Activated naive CD4-positive, alpha-beta T cell treated with anti-CD3 and anti-CD28 coated beads, Interleukin-2, amount 10 ng/mL, durations not matched to agents 7 days and 5 days (primary cell): ENCODE data around the gene SHC3.

Experiments
- CTCF ChIA-PET: fragments of 350-600 bp; sonication (Branson Sonifier 250); formaldehyde crosslinking; loops from one replicate; lab custom pipeline; 2021; ENCODE audit warnings: antibody characterized with exemption; lab: Charles Lee
- DNase-seq: peaks from one replicate; pipeline ENCODE4 v3.0.0-alpha.2; 2020
- H3K27ac Mint-ChIP-seq: one replicate; pipeline ENCODE4 v1.8.0; 2021; ENCODE audit warnings: mild to moderate bottlenecking, moderate library complexity, mixed read lengths
- H3K27me3 Mint-ChIP-seq: one replicate; pipeline ENCODE4 v1.8.0; 2021; ENCODE audit warnings: mild to moderate bottlenecking, mixed read lengths
- H3K36me3 Mint-ChIP-seq: one replicate; pipeline ENCODE4 v1.8.0; 2021; ENCODE audit warnings: mixed read lengths
- H3K4me1 Mint-ChIP-seq: one replicate; pipeline ENCODE4 v1.8.0; 2021; ENCODE audit warnings: mixed read lengths
- H3K4me3 Mint-ChIP-seq: one replicate; pipeline ENCODE4 v1.8.0; 2021; ENCODE audit warnings: mild to moderate bottlenecking, moderate library complexity, mixed read lengths
- H3K9me3 Mint-ChIP-seq: one replicate; pipeline ENCODE4 v1.8.0; 2021; ENCODE audit warnings: mixed read lengths

The SHC3 gene

DNA sequence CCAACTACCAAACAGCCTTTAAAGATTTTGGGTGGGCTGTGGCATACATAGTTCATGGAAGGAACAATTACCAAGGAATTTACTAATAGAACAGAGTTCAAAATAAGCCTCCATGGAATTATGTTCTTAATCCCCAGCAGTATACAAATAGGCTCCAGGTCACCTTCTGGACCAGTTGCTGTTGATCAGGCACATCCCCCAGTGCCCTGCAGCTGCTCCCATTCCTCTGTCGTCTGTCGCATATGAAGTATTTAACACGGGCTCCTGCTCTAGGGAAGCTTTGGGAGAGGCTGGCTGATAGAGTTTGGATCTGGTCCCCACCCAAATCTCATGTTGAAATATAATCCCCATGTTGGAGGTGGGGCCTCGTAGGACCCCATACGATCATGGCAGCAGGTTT is 17.8 kb downstream of the SHC3 start:
- Mint-ChIP-seq H3K27ac (no peak overlapping the region), H3K4me1 (no peaks in the 10 kb centered on the region), H3K27me3 (peaks cover 38% of the 10 kb centered on the region), H3K4me3 (no peak overlapping the region), H3K36me3 (no peaks in the 10 kb centered on the region), H3K9me3 (no peaks in the 10 kb centered on the region)
- DNase-seq = no peak
- CTCF ChIA-PET = no interaction called here

DNA sequence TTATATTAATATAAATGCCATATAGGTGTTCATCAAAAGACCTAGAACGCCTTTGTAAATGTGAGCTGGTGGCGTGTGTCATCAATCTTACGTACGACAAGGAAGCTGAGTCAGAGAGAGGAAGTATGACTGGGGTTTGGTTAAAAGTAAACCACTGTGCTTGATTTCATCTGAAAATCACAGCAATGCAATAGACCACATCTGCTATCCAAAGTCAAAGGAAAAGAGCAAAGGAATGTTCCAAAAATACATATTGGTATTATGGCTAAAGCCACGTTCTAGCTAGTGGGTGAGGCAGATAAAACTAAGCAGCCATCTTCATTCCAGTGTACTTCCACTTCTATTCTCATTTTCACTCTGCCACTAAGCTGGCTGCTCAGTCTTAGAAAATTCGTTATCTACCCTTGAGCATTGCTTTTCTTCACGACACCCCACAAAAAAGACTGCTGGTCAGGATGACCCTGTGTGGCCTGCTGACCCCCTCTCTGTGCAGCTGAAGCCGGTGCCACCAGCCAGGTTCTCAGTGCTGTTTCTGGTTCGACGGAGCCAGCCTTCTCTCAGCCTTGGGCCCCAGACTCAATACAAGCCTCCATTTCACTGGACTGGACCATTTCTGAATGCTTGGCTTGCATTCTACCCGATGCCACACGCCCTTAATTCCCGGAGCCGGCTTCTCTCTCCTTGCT is 23.8 kb downstream of the SHC3 start:
- no peak for DNase-seq
- no peak overlapping the region for H3K27ac Mint-ChIP-seq
- H3K4me1 Mint-ChIP-seq = peaks cover 14% of the 10 kb centered on the region
- no peak overlapping the region for H3K4me3 Mint-ChIP-seq
- peaks cover 38% of the 10 kb centered on the region for H3K27me3 Mint-ChIP-seq
- H3K9me3 Mint-ChIP-seq = no peaks in the 10 kb centered on the region
- CTCF ChIA-PET = no interaction called here
- H3K36me3 Mint-ChIP-seq = no peaks in the 10 kb centered on the region

DNA sequence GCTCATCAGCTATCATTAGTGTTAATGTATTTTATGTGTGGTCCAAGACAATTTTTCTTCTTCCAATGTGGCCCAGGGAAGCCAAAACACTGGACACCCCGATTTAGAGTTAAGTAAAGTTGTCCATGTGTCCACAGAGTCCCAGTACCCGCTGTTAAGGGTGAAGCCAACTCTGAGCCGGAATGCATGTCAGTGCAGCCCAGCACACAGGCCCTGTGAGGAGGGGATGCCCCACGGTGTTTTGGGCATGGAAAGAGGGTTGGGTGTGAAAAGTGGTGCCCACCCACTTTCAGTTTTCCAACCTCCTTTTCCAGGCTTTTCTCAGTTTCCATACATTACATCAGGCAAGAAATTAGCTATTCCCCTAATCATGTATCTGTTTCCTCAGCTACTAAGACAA is 24.4 kb downstream of the SHC3 start:
- CTCF ChIA-PET = no interaction called here
- Mint-ChIP-seq H3K4me3 (no peak overlapping the region), H3K36me3 (no peaks in the 10 kb centered on the region)

DNA sequence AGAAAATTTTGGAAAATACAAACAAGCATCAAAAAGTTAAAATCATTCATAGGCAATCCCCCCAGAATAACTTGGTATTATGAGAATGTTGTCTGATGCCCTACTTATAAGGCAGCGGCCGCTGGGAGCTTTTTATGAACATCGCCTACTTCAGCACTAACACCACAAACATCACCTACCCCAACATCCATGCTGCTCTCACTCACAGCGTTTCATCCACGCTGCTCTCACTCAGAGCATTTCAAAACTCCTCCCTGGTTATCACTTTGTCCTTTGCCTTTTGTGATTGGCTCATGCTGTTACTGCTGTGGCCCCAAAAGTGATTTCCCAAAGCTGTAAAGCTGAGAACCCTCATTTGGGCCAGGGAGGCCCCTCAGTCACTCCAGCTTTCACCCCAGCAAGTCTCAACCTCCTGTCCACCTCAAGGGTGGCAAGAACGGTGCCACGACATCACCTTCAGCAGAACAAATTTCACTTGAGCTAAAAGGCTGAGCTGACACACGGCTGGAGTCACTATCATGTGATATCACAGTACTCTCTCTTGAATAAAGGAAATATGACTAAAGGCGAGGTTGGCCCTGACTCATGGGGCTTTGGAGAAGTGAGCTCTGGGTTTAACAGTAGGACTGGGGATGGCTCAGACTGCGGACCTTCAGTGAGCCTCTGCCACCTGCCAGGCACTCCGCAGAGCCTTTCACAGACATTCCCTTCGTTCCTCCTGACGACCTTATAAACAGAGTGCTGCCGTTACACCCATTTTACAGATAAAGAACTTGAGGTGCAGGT is 25.2 kb downstream of the SHC3 start:
- H3K4me3 Mint-ChIP-seq = no peak overlapping the region
- H3K27ac Mint-ChIP-seq = no peak overlapping the region
- DNase-seq = peak; percentile 21
- H3K9me3 Mint-ChIP-seq = no peaks in the 10 kb centered on the region
- H3K36me3 Mint-ChIP-seq = no peaks in the 10 kb centered on the region
- CTCF ChIA-PET = no interaction called here
- peaks cover 14% of the 10 kb centered on the region for H3K4me1 Mint-ChIP-seq
- H3K27me3 Mint-ChIP-seq = peaks cover 31% of the 10 kb centered on the region

More for the DNA sequence above, 24.4 kb downstream of the SHC3 start:
- no peak for DNase-seq
- no peaks in the 10 kb centered on the region for H3K9me3 Mint-ChIP-seq
- H3K27me3 Mint-ChIP-seq = peaks cover 32% of the 10 kb centered on the region
- no peak overlapping the region for H3K27ac Mint-ChIP-seq
- H3K4me1 Mint-ChIP-seq = peaks cover 14% of the 10 kb centered on the region

DNA sequence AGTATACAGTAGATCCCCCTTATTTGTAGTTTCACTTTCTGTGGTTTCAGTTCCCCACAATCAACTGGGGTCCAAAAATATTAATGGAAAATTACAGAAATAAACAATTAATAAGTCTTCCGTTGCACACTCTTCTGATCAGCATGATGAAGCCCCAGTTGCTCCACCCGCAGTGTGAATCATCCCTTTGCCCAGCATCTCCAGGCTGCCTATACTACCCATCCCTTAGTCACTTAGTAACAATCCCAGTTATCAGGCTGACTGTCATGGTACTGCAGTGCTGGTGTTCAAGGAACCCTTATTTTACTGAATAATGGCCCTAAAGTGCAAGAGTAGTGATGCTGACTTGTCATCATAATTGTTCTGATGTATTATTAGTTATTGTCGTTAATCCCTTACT is 28.9 kb downstream of the SHC3 start:
- Mint-ChIP-seq H3K27ac (no peak overlapping the region), H3K36me3 (no peaks in the 10 kb centered on the region), H3K4me1 (peaks cover 10% of the 10 kb centered on the region), H3K4me3 (no peak overlapping the region), H3K9me3 (no peaks in the 10 kb centered on the region), H3K27me3 (peaks cover 8% of the 10 kb centered on the region)
- CTCF ChIA-PET = no interaction called here
- no peak for DNase-seq

DNA sequence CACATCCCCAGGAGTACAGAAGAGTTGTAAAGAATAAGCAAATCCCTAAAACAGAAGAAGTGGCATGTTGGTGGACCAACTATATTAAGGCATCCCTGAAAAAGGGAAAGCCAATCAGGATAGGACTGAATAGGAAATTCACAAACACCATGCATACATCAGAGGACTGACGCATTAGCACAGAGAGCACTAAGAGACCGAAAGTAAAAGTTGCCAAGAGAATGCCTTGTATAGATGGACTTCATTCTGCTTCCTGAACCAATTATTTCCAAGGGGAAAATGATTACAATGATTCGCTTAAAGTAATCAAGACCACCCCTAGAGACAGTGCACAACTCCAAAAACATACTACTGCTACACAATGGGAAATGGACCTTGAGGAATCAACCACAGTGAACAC is 33.5 kb downstream of the SHC3 start:
- no peak for DNase-seq
- Mint-ChIP-seq H3K9me3 (no peaks in the 10 kb centered on the region), H3K27me3 (no peaks in the 10 kb centered on the region), H3K4me3 (no peak overlapping the region), H3K36me3 (no peaks in the 10 kb centered on the region), H3K4me1 (no peaks in the 10 kb centered on the region), H3K27ac (no peak overlapping the region)
- CTCF ChIA-PET = no interaction called here

DNA sequence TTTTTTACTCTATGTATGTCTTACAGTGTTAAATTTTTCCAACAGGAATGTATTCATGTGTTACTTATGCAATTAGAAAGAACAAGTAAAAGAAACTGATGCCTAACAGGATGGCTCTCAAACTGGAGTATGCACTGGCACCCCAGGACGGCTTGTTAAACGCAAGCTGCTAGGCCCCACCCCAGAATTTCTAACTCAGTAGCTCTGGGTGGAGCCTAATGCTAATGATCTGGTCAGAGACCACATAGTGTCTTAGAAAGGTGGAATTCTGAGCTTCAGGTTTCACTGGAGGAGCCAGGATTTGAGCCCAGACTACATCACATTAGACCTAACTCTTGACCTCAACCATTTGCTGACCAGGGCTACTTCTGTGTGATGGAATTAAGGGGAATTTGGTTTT is 34.4 kb downstream of the SHC3 start:
- no peak overlapping the region for H3K4me3 Mint-ChIP-seq
- no peaks in the 10 kb centered on the region for H3K27me3 Mint-ChIP-seq
- CTCF ChIA-PET = no interaction called here
- H3K36me3 Mint-ChIP-seq = no peaks in the 10 kb centered on the region
- no peak overlapping the region for H3K27ac Mint-ChIP-seq
- H3K4me1 Mint-ChIP-seq = no peaks in the 10 kb centered on the region
- no peaks in the 10 kb centered on the region for H3K9me3 Mint-ChIP-seq
- DNase-seq = no peak

DNA sequence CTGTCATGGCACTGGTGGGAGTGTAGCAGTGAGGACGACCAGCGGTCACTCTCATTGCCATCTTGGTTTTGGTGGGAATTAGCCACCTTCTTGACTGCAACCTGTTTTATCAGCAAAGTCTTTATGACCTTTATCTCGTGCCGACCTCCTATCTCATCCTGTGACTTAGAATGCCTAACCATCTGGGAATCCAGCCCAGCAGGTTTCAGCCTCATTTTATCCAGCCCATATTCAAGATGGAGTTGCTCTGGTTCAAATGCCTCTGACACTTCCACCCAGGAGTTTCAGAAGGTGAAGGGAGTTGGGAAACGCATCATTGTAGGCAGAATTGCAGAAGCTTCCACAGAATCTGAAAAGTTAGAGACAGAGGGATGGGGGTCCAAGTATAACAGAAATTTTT is 35.4 kb downstream of the SHC3 start:
- H3K4me3 Mint-ChIP-seq = no peak overlapping the region
- no peaks in the 10 kb centered on the region for H3K4me1 Mint-ChIP-seq
- no peaks in the 10 kb centered on the region for H3K9me3 Mint-ChIP-seq
- H3K36me3 Mint-ChIP-seq = no peaks in the 10 kb centered on the region
- H3K27ac Mint-ChIP-seq = no peak overlapping the region
- no peak for DNase-seq
- no peaks in the 10 kb centered on the region for H3K27me3 Mint-ChIP-seq
- CTCF ChIA-PET = no interaction called here

DNA sequence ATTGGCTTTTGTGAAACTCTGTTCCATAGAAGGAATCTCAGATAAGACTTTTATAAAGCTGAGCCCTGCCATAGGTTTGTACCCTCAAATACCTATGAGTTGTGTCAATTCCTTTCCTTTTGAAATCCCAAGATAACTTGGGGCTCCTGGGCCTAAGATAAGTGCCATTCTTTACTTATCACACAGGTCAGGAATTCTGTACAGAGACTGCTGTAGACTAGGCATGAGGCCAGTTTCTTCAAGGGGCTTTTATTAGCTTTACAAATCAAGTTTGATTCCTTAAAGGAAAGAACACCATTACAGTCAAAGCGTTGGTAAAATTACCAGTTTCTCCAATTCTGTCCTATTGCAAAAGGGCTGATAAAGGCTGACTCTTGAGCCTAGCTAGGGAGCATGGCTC is 39.2 kb downstream of the SHC3 start:
- peaks cover 4% of the 10 kb centered on the region for H3K9me3 Mint-ChIP-seq
- H3K4me1 Mint-ChIP-seq = no peaks in the 10 kb centered on the region
- H3K27ac Mint-ChIP-seq = no peak overlapping the region
- CTCF ChIA-PET = interaction anchor here (0.8 kb wide), 1 partner anchor 138 kb away, joined by 4 read pairs; no protein-coding TSS in a partner anchor
- H3K36me3 Mint-ChIP-seq = no peaks in the 10 kb centered on the region
- H3K4me3 Mint-ChIP-seq = no peak overlapping the region
- no peak for DNase-seq
- no peaks in the 10 kb centered on the region for H3K27me3 Mint-ChIP-seq

DNA sequence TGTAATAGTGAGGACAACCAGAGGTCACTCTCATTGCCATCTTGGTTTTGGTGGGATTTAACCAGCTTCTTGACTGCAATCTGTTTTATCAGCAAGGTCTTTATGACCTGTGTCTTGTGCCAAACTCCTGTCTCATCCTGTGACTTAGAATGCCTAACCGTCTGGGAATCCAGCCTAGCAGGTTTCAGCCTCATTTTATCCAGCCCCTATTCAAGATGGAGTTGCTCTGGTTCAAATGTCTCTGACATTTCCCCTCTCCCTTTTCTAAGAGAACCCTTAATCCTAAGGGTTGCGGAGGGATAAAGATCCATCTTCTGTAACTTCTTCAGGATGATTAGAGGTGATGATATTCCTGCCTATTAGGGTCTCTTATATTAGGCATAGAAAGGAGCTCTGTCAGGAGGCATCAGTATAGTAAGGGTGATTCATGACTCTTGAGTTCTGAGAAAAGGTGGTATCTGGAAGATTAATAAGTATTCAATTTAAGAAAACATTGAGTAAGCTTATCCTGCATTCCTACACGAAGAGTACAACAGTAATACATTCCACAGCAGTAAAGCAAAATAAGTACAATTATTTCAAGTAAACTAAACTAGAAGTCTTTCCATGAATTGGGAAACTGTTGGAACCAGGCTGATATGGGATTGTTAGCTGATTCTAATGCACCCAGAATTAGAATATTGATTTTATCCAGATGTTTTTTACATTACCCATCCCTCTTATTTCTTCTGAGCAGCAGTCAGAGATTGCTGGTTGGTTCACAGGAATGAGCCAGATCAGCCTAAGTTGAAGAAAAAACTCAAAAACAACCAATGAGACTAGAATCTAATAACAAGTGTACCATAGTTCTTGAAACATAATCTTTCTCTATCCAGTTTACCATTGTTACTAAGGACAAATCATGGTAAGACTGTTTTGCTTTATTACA is 39.9 kb downstream of the SHC3 start:
- no peak overlapping the region for H3K27ac Mint-ChIP-seq
- H3K27me3 Mint-ChIP-seq = no peaks in the 10 kb centered on the region
- no peak for DNase-seq
- no peak overlapping the region for H3K4me3 Mint-ChIP-seq
- CTCF ChIA-PET = interaction anchor here (0.8 kb wide), 1 partner anchor 138 kb away, joined by 4 read pairs; no protein-coding TSS in a partner anchor
- H3K36me3 Mint-ChIP-seq = no peaks in the 10 kb centered on the region
- H3K4me1 Mint-ChIP-seq = no peaks in the 10 kb centered on the region
- H3K9me3 Mint-ChIP-seq = peaks cover 6% of the 10 kb centered on the region

DNA sequence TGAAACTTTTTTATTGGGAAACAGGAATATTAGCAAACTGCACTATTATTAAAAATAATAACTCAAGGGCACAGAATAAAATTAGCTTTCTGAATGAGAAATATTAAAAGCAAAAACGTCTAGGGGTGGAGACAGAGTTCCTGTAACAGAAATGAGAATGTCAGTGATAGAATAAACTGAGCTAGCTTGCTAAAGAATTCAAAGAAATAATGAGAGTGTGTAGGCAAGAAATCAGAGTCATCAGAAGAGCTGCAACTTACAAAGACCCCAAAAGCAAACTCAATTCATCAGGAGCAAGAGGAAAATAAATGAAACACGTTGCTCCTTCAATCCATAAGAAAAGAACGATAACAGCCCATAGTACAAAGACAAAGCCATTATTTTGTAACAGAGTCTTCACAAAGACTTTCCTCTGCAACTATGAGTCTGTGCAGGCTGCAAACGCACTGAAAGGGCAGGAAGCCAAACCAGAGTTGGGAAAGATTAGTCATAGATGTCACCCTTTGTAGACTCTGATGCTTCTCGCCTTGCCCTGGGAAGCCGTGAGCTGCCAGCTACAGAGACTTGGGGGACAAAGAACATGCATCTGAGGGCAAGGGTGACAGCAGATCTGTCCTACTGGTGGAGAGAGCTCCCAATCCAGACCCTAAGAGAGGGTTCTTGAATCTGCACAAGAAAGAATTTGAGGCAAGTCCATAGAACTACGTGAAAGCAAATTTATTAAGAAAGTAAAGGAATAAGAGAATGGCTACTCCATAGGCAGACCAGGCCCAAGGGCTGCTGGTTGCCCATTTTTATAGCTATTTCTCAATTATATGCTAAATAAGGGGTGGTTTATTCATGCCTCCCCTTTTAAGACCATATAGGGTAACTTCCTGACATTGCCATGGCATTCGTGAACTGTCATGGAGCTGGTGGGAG is 40.8 kb downstream of the SHC3 start:
- Mint-ChIP-seq H3K9me3 (peaks cover 8% of the 10 kb centered on the region), H3K4me3 (no peak overlapping the region), H3K27ac (no peak overlapping the region), H3K36me3 (no peaks in the 10 kb centered on the region), H3K4me1 (no peaks in the 10 kb centered on the region), H3K27me3 (no peaks in the 10 kb centered on the region)
- DNase-seq = no peak
- CTCF ChIA-PET = no interaction called here

DNA sequence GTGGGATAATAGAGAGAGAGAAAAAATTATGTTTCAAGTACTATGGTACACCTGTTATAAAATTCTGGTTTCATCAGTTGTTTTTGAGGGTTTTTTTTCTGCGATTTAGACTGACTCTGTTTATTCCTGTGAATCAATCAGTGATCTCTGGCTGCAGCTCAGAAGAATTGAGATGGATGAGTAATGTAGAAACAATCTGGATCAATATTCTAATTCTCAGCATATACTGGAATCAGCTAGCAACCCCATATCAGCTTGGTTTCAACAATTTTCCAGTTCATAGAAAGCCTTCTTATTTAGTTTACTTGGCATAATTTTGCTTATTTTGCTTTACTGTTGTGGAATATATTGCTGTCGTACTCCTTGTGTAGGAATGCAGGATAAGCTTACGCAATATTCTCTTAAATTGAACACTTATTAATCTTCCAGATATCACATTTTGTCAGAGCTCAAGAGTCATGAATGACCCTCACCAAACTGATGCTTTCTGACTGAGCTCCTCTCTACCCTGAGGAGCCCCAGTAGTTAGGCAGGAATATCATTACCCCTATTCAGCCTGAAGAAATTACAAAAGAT is 42.9 kb downstream of the SHC3 start:
- Mint-ChIP-seq H3K27ac (no peak overlapping the region), H3K27me3 (no peaks in the 10 kb centered on the region), H3K9me3 (peaks cover 8% of the 10 kb centered on the region), H3K36me3 (no peaks in the 10 kb centered on the region), H3K4me1 (no peaks in the 10 kb centered on the region), H3K4me3 (no peak overlapping the region)
- DNase-seq = no peak
- CTCF ChIA-PET = no interaction called here

DNA sequence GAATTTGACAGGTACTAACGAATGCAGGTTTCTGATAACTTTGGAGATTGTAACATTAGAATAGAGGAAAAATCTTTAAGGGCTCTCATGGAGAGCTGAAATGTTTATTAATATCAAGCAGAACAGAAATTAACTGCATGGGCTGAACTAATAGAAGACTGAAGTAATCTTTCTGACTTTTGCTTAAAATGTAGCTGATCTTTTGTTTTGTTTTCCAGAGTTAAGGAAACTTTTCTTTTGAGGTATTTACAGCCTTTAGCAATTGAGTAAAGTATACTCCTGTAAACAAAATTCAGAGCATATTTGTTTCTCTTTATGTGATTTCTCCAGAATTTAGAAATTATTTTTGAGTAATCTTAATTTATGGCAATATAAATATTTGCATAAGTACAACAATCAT is 43.9 kb downstream of the SHC3 start:
- Mint-ChIP-seq H3K36me3 (no peaks in the 10 kb centered on the region), H3K27me3 (no peaks in the 10 kb centered on the region), H3K27ac (no peak overlapping the region), H3K4me1 (no peaks in the 10 kb centered on the region), H3K9me3 (peaks cover 8% of the 10 kb centered on the region), H3K4me3 (no peak overlapping the region)
- no peak for DNase-seq
- CTCF ChIA-PET = no interaction called here
